GM06990 (cell line): ENCODE results near the gene MROH7.

Experiments
- DNase-seq: peaks from one replicate; pipeline ENCODE4 v3.0.0-alpha.2; 2011; ENCODE audit not compliant: insufficient read length; ENCODE audit errors: extremely low read depth
- H3K27me3 ChIP-seq: replicated peaks from 2 replicates; pipeline ENCODE4 v1.6.0; 2011; ENCODE audit warnings: low read length; ENCODE audit not compliant: control insufficient read depth, insufficient read depth
- H3K36me3 ChIP-seq: 2 replicates; pipeline ENCODE4 v1.5.1; 2011; ENCODE audit warnings: low read length; ENCODE audit not compliant: control insufficient read depth, insufficient read depth
- H3K4me3 ChIP-seq: replicated peaks from 2 replicates; pipeline ENCODE4 v1.5.1; 2011; ENCODE audit warnings: low read depth, mild to moderate bottlenecking, control low read depth, low read length
- TF ChIP-seq, protein P1 (sequence below): IDR thresholded peaks from 2 replicates; pipeline ENCODE4 v1.5.1; 2011; ENCODE audit warnings: low read length, control low read depth, mild to moderate bottlenecking, inconsistent platforms; ENCODE audit not compliant: insufficient read depth, poor library complexity, severe bottlenecking

The MROH7 gene

DNA sequence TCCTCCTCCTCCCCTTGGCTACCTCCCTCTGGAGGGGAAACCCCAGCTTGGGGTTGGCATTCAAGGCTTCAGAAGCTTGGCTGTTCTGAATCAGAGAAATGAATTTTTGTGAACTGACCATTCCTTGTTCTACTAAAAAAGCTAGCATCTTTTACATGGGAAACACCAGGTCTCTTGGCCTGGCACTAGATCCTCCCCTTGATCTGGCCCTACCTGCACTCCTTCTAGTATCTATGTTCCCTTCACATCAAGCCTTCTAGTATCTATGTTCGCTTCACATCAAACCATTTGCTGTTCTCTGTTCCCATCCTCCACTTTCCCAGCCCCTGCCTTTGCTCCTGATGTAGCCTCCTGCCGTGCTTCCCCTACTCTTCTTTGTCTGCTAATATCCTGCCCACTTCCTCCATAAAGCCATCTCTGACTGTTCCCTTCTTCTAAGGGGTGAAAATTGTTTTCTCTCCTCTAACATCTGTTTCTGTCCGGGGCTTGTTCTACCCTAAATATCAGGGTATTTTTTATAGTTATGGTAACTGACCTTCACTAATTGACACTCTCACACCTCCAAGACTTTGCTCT lies 44.0 kb upstream of the MROH7 start:
- no peak for DNase-seq
- TF ChIP-seq, protein P1, sequence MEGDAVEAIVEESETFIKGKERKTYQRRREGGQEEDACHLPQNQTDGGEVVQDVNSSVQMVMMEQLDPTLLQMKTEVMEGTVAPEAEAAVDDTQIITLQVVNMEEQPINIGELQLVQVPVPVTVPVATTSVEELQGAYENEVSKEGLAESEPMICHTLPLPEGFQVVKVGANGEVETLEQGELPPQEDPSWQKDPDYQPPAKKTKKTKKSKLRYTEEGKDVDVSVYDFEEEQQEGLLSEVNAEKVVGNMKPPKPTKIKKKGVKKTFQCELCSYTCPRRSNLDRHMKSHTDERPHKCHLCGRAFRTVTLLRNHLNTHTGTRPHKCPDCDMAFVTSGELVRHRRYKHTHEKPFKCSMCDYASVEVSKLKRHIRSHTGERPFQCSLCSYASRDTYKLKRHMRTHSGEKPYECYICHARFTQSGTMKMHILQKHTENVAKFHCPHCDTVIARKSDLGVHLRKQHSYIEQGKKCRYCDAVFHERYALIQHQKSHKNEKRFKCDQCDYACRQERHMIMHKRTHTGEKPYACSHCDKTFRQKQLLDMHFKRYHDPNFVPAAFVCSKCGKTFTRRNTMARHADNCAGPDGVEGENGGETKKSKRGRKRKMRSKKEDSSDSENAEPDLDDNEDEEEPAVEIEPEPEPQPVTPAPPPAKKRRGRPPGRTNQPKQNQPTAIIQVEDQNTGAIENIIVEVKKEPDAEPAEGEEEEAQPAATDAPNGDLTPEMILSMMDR: no peak
- H3K27me3 ChIP-seq: no peaks in the 10 kb centered on the region
- H3K36me3 ChIP-seq: no peaks in the 10 kb centered on the region
- H3K4me3 ChIP-seq: no peak overlapping the region

DNA sequence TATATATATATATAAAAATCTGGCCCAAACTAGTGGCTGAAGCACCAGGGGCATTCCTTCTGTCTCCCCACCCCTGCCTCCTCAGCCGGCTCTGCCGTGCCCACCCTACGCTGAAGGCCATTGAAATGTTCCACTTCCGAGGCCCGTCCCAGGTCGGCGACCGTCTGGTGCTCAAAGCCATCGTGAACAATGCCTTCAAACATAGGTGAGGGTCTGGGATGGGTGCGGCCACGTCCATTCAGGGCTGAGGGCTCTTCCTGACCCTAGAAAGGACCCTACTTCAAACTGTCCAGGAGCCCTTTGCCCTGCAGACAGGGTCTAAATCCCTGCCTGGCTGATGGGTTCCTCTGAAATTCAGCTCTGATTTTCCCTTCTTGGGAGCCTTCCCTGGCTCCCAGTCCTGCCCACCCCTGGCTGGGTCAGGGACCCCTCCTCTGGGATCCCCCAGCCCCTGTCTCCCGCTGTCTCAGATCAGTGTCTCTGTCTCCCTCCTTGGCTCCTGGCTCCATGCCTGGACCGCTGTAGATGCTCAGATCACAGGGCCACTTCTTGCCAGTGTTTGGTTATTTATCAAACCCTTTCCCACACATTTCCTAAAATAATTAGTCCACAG lies 42.3 kb upstream of the MROH7 start:
- H3K36me3 ChIP-seq: no peaks in the 10 kb centered on the region
- TF ChIP-seq, protein P1: no peak
- H3K4me3 ChIP-seq: no peak overlapping the region
- no peak for DNase-seq
- no peaks in the 10 kb centered on the region for H3K27me3 ChIP-seq

DNA sequence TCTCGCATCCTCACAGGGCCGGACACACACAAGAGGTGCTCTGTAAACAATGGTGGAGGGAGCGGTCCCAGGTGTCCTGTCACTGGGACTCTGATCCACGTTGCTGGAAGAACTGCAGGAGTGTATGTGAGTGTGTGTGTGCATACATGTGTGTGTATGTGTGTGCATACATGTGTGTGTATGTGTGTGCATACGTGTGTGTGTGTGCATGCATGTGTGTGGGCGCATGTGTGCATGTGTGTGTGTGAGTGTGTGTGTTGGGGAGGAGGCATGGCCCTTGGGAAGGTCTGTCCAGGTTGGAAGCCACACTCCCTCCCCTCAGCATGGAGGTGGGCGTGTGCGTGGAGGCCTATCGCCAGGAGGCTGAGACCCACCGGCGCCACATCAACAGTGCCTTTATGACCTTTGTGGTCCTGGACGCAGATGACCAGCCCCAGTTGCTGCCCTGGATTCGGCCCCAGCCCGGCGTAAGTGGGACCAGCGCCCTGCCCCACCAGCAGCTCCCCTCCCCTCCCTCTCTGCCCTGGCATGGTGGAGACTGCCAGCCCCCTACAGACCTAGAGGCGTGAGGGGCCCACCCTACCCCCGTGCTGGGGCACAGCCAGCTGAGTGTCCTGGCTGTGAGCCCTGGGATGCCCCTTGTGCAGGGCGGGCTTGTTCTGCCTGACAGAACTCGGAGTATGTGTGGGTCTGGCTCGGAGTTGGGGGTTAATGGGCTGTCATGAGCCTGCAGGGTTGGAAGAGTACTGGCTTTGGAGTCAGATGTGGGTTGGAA lies 40.5 kb upstream of the MROH7 start:
- Histone ChIP-seq H3K27me3 (no peaks in the 10 kb centered on the region), H3K36me3 (no peaks in the 10 kb centered on the region), H3K4me3 (no peak overlapping the region)
- TF ChIP-seq, protein P1: no peak
- DNase-seq: no peak

DNA sequence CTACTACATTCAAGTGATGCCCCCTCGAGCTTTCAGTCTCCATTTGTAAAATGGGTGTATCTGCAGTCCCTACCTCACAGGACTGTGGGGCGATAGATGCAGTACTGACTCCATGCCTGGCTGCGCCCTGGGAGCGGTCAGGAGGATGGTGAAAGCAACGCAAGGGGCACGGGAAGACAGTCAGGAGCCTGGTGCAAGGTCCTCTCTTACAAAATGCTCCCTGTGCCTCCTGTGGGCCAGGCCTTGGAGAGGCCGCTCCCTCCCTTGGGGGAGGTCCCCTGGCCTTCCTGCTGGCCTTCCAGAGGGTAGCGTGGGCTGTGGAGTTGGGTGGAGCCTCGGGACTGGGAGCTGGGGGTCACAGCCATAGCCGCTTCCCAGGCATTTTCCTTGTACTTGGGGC lies 39.9 kb upstream of the MROH7 start:
- Histone ChIP-seq H3K27me3 (no peaks in the 10 kb centered on the region), H3K4me3 (no peak overlapping the region), H3K36me3 (no peaks in the 10 kb centered on the region)
- TF ChIP-seq, protein P1: no peak
- no peak for DNase-seq

DNA sequence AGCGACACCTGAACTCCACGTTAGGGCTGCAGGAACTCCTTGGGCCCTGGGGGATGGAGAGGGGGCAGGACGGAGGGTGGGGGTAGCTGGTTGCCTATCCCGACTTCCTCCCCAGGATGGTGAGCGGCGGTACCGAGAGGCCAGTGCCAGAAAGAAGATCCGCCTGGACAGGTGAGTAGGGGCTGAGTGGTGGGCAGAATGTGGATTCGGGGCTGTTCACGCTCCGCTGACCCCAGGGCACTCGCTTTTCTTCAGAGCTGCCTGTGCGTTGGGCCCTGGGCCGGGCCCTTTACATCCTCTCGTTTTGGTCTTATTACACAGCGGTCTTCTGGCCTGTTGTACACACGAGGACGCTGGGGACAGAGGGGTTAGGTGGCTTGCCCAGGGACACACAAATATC lies 39.0 kb upstream of the MROH7 start:
- DNase-seq: no peak
- TF ChIP-seq, protein P1: no peak

More for the DNA sequence above, 39.0 kb upstream of the MROH7 start:
- Histone ChIP-seq H3K36me3 (no peaks in the 10 kb centered on the region), H3K4me3 (no peak overlapping the region), H3K27me3 (no peaks in the 10 kb centered on the region; the same call in 1 of the 2 replicates)
